ENCODE measurements around the gene MERTK. TPM values are rescaled to one million over a fixed set of nuclear protein-coding genes. Genes with fewer than 3 reads are reported as not detected.

The MERTK gene
- polyA plus RNA-seq, 1 of the 3 experiments (the other 2 are of a cell fraction): 9.6 TPM

DNA sequence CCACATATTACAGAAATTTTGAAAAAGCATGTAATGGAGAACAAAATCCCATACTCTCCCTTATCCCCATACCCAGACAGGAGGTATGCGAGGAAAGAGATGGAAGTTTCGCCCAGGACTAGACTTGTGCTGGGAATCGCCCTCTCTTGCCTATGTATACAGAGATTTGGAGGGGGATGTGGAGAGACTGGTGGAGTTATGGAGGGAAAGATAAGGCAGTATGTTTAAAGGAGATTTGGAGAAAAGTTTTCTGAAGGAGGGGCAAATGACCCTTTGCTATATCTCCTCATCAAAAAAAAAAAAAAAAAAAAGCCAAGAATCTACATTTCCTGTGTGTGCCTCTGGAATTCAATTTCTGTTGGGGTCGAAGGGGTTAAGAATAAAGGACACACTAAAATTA, 75.3 kb downstream of the MERTK start:
- H3K4me3 ChIP-seq (ENCODE audit: low read depth in 2 of 2, low read length in 1 of 2): no peak overlapping the region
- WGBS (ENCODE audit: low lambda C conversion rate): 95% methylated on average over 4 of the region's 4 CpGs
- TF ChIP-seq FOXM1 (IDR thresholded peaks at IDR 0.05; ENCODE audit: low read depth): no peak
- TF ChIP-seq, protein P1, sequence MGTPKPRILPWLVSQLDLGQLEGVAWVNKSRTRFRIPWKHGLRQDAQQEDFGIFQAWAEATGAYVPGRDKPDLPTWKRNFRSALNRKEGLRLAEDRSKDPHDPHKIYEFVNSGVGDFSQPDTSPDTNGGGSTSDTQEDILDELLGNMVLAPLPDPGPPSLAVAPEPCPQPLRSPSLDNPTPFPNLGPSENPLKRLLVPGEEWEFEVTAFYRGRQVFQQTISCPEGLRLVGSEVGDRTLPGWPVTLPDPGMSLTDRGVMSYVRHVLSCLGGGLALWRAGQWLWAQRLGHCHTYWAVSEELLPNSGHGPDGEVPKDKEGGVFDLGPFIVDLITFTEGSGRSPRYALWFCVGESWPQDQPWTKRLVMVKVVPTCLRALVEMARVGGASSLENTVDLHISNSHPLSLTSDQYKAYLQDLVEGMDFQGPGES (IDR thresholded peaks at IDR 0.05; ENCODE audit: low read depth, low read length): no peak
- no peak for TF ChIP-seq TCF12 (IDR thresholded peaks at IDR 0.05)
- TF ChIP-seq NFIC (IDR thresholded peaks at IDR 0.05; ENCODE audit: borderline replicate concordance): no peak
- TF ChIP-seq, protein P2, sequence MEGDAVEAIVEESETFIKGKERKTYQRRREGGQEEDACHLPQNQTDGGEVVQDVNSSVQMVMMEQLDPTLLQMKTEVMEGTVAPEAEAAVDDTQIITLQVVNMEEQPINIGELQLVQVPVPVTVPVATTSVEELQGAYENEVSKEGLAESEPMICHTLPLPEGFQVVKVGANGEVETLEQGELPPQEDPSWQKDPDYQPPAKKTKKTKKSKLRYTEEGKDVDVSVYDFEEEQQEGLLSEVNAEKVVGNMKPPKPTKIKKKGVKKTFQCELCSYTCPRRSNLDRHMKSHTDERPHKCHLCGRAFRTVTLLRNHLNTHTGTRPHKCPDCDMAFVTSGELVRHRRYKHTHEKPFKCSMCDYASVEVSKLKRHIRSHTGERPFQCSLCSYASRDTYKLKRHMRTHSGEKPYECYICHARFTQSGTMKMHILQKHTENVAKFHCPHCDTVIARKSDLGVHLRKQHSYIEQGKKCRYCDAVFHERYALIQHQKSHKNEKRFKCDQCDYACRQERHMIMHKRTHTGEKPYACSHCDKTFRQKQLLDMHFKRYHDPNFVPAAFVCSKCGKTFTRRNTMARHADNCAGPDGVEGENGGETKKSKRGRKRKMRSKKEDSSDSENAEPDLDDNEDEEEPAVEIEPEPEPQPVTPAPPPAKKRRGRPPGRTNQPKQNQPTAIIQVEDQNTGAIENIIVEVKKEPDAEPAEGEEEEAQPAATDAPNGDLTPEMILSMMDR (IDR thresholded peaks at IDR 0.05): no peak
- no peak for TF ChIP-seq EZH2phosphoT487 (IDR thresholded peaks at IDR 0.05; ENCODE audit: borderline replicate concordance, low read depth)
- no peak for TF ChIP-seq MEF2A (IDR thresholded peaks at IDR 0.05; ENCODE audit: borderline replicate concordance, low read depth)
- no peak for TF ChIP-seq TEAD4 (IDR thresholded peaks at IDR 0.05; ENCODE audit: borderline replicate concordance, insufficient read depth)
- TF ChIP-seq NRF1 (IDR thresholded peaks at IDR 0.05; ENCODE audit: low read depth, low read length): no peak

DNA sequence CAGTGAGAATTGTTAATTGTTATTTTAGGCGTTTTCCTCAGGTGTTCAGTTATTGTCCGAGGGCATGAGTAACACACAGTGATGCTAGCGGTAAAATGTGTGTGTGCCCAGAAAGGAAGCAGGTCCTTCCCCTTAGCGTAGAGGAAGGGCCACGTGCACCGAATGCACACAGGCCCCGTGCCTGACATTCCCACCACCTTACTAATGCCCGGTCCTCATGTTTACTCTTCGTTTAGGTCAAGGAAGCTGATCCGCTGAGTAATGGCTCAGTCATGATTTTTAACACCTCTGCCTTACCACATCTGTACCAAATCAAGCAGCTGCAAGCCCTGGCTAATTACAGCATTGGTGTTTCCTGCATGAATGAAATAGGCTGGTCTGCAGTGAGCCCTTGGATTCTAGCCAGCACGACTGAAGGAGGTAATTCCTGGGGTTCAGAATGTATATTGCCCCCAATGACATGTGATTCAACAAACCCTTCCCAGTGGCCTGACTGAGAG, 76.7 kb downstream of the MERTK start:
- Histone ChIP-seq H3K4me2 (no peak overlapping the region), H3K27ac (ENCODE audit: low read depth in 2 of 2, low read length in 1 of 2) (no peak overlapping the region), H3F3A (replicated peaks; ENCODE audit: insufficient read depth) (no peaks in the 10 kb centered on the region), H3K9ac (no peak overlapping the region), H3K4me1 (ENCODE audit: control insufficient read depth in 1 of 2, insufficient read depth in 2 of 2, low read depth in 1 of 2, low read length in 1 of 2) (no peaks in the 10 kb centered on the region), H2AFZ (ENCODE audit: low read depth) (no peak overlapping the region), H3K79me2 (ENCODE audit: insufficient read depth) (no peaks in the 10 kb centered on the region), H4K20me1 (ENCODE audit: insufficient read depth) (no peaks in the 10 kb centered on the region), H3K4me3 (ENCODE audit: low read depth in 2 of 2, low read length in 1 of 2) (no peak overlapping the region), H3K36me3 (replicated peaks in 1 of 2; ENCODE audit: control insufficient read depth in 1 of 2, insufficient read depth in 2 of 2, low read length in 1 of 2) (peaks cover 0 to 13% of the 10 kb centered on the region in 2 experiments), H3K9me2 (no peaks in the 10 kb centered on the region), H3K9me3 (peaks cover 4% of the 10 kb centered on the region; the same call in 1 of the 2 replicates), H3K27me3 (ENCODE audit: insufficient read depth) (no peaks in the 10 kb centered on the region)
- CTCF ChIA-PET: no interaction called here
- TF ChIP-seq GATA2 (CRISPR knock-in tag; IDR thresholded peaks at IDR 0.05): no peak
- POLR2A ChIA-PET: no interaction called here
- no peak for DNase-seq
- 86% methylated on average over 11 of the region's 11 CpGs for WGBS (ENCODE audit: low lambda C conversion rate)

More for the DNA sequence above, 75.3 kb downstream of the MERTK start:
- H4K20me1 ChIP-seq (ENCODE audit: insufficient read depth): no peaks in the 10 kb centered on the region
- H3K9me2 ChIP-seq: no peaks in the 10 kb centered on the region
- H3K4me1 ChIP-seq (ENCODE audit: control insufficient read depth in 1 of 2, insufficient read depth in 2 of 2, low read depth in 1 of 2, low read length in 1 of 2): no peaks in the 10 kb centered on the region
- no peaks in the 10 kb centered on the region for H3K79me2 ChIP-seq (ENCODE audit: insufficient read depth)
- peaks cover 4% of the 10 kb centered on the region; the same call in 1 of the 2 replicates for H3K9me3 ChIP-seq
- no peak for DNase-seq
- H2AFZ ChIP-seq (ENCODE audit: low read depth): no peak overlapping the region
- H3K36me3 ChIP-seq (replicated peaks in 1 of 2; ENCODE audit: control insufficient read depth in 1 of 2, insufficient read depth in 2 of 2, low read length in 1 of 2): peaks cover 0 to 13% of the 10 kb centered on the region in 2 experiments
- no peak overlapping the region for H3K27ac ChIP-seq (ENCODE audit: low read depth in 2 of 2, low read length in 1 of 2)
- CTCF ChIA-PET: no interaction called here
- no peaks in the 10 kb centered on the region for H3K27me3 ChIP-seq (ENCODE audit: insufficient read depth)
- H3K4me2 ChIP-seq: no peak overlapping the region
- no peak overlapping the region for H3K9ac ChIP-seq
- POLR2A ChIA-PET: no interaction called here
- H3F3A ChIP-seq (replicated peaks; ENCODE audit: insufficient read depth): no peaks in the 10 kb centered on the region

All from SK-N-SH (cell line).